ENCODE data around the gene TBX5.

The TBX5 gene

GRCh38 chr12:114406984-114407841 is 1.3 kb upstream of the TBX5 start:
- Histone ChIP-seq H3K27ac (ENCODE audit: low read length, poor library complexity, severe bottlenecking) (no peak overlapping the region), H3K18ac (ENCODE audit: low read depth in 1 of 2, low read length in 2 of 2) (no peak overlapping the region), H3K4me1 (ENCODE audit: control insufficient read depth, insufficient read depth, low read depth, low read length) (peaks cover 10% of the 10 kb centered on the region), H3K23ac (ENCODE audit: low read length in 2 of 2) (no peak overlapping the region), H2BK15ac (ENCODE audit: low read depth, poor library complexity, severe bottlenecking) (no peak overlapping the region), H3K14ac (ENCODE audit: low read length in 2 of 2) (no peak overlapping the region), H2BK5ac (ENCODE audit: low read depth, low read length, poor library complexity, severe bottlenecking) (no peak overlapping the region), H2BK12ac (ENCODE audit: low read length in 2 of 2) (no peak overlapping the region), H4K91ac (ENCODE audit: low read length) (no peak overlapping the region), H3K4ac (ENCODE audit: low read depth in 1 of 2, low read length in 2 of 2) (no peak overlapping the region), H3K9me3 (ENCODE audit: control insufficient read depth, low read length) (no peaks in the 10 kb centered on the region), H2AK5ac (ENCODE audit: low read length, severe bottlenecking) (no peak overlapping the region), H3K4me2 (ENCODE audit: low read length, poor library complexity, severe bottlenecking) (no peak overlapping the region), H3K79me1 (replicated peaks; ENCODE audit: low read length, poor library complexity, severe bottlenecking) (no peaks in the 10 kb centered on the region), H4K8ac (ENCODE audit: low read length) (no peak overlapping the region), H3K36me3 (ENCODE audit: control insufficient read depth in 1 of 2, insufficient read depth in 2 of 2, low read depth in 1 of 2, low read length in 2 of 2) (peaks cover 0 to 3% of the 10 kb centered on the region in 2 experiments), H3K4me3 (ENCODE audit: insufficient read depth in 1 of 2, low read depth in 1 of 2, low read length in 2 of 2) (peak overlapping the region in 1 of 2 experiments; percentile 88), H3K27me3 (ENCODE audit: control insufficient read depth in 1 of 2, insufficient read depth in 1 of 2, low read length in 2 of 2) (peaks cover 3 to 100% of the 10 kb centered on the region in 2 experiments), H2AFZ (ENCODE audit: low read depth, low read length) (no peak overlapping the region), H2BK120ac (ENCODE audit: low read depth, low read length) (no peak overlapping the region), H3K9ac (ENCODE audit: low read length) (peak overlapping the region; percentile 93)
- no peak for DNase-seq
- WGBS, result 16% methylated on average over 12 of the region's 12 CpGs

GRCh38 chr12:114406316-114406983 is 506 bp upstream of the TBX5 start:
- H3K4me3 ChIP-seq (ENCODE audit: insufficient read depth in 1 of 2, low read depth in 1 of 2, low read length in 2 of 2), result peak overlapping the region in 1 of 2 experiments; percentile 88
- H4K91ac ChIP-seq (ENCODE audit: low read length), result no peak overlapping the region
- H3K27ac ChIP-seq (ENCODE audit: low read length, poor library complexity, severe bottlenecking), result no peak overlapping the region
- no peak overlapping the region for H2BK5ac ChIP-seq (ENCODE audit: low read depth, low read length, poor library complexity, severe bottlenecking)
- H2AFZ ChIP-seq (ENCODE audit: low read depth, low read length), result no peak overlapping the region
- H3K27me3 ChIP-seq (ENCODE audit: control insufficient read depth in 1 of 2, insufficient read depth in 1 of 2, low read length in 2 of 2), result peaks cover 3 to 100% of the 10 kb centered on the region in 2 experiments
- no peak overlapping the region for H3K18ac ChIP-seq (ENCODE audit: low read depth in 1 of 2, low read length in 2 of 2)
- no peak overlapping the region for H3K4me2 ChIP-seq (ENCODE audit: low read length, poor library complexity, severe bottlenecking)
- H2AK5ac ChIP-seq (ENCODE audit: low read length, severe bottlenecking), result no peak overlapping the region
- peaks cover 0 to 3% of the 10 kb centered on the region in 2 experiments for H3K36me3 ChIP-seq (ENCODE audit: control insufficient read depth in 1 of 2, insufficient read depth in 2 of 2, low read depth in 1 of 2, low read length in 2 of 2)
- H3K23ac ChIP-seq (ENCODE audit: low read length in 2 of 2), result no peak overlapping the region
- H2BK15ac ChIP-seq (ENCODE audit: low read depth, poor library complexity, severe bottlenecking), result no peak overlapping the region
- no peaks in the 10 kb centered on the region for H3K79me1 ChIP-seq (replicated peaks; ENCODE audit: low read length, poor library complexity, severe bottlenecking)
- H2BK12ac ChIP-seq (ENCODE audit: low read length in 2 of 2), result no peak overlapping the region
- H3K14ac ChIP-seq (ENCODE audit: low read length in 2 of 2), result no peak overlapping the region
- H3K4ac ChIP-seq (ENCODE audit: low read depth in 1 of 2, low read length in 2 of 2), result no peak overlapping the region
- WGBS, result 8% methylated on average over 15 of the region's 24 CpGs
- H3K9ac ChIP-seq (ENCODE audit: low read length), result peak overlapping the region; percentile 93
- no peak for DNase-seq
- no peaks in the 10 kb centered on the region for H3K9me3 ChIP-seq (ENCODE audit: control insufficient read depth, low read length)
- peaks cover 10% of the 10 kb centered on the region for H3K4me1 ChIP-seq (ENCODE audit: control insufficient read depth, insufficient read depth, low read depth, low read length)
- no peak overlapping the region for H2BK120ac ChIP-seq (ENCODE audit: low read depth, low read length)
- H4K8ac ChIP-seq (ENCODE audit: low read length), result no peak overlapping the region

GRCh38 chr12:114404926-114405518 is 922 bp downstream of the TBX5 start:
- H2BK12ac ChIP-seq (ENCODE audit: low read length in 2 of 2), result no peak overlapping the region
- H3K4me1 ChIP-seq (ENCODE audit: control insufficient read depth, insufficient read depth, low read depth, low read length), result peaks cover 10% of the 10 kb centered on the region
- H2AK5ac ChIP-seq (ENCODE audit: low read length, severe bottlenecking), result no peak overlapping the region
- 1% methylated on average over 38 of the region's 38 CpGs for WGBS
- H2BK120ac ChIP-seq (ENCODE audit: low read depth, low read length), result no peak overlapping the region
- H3K18ac ChIP-seq (ENCODE audit: low read depth in 1 of 2, low read length in 2 of 2), result no peak overlapping the region
- no peak overlapping the region for H3K14ac ChIP-seq (ENCODE audit: low read length in 2 of 2)
- peaks cover 0 to 3% of the 10 kb centered on the region in 2 experiments for H3K36me3 ChIP-seq (ENCODE audit: control insufficient read depth in 1 of 2, insufficient read depth in 2 of 2, low read depth in 1 of 2, low read length in 2 of 2)
- no peak overlapping the region for H3K4ac ChIP-seq (ENCODE audit: low read depth in 1 of 2, low read length in 2 of 2)
- no peak overlapping the region for H4K8ac ChIP-seq (ENCODE audit: low read length)
- no peak for DNase-seq
- H4K91ac ChIP-seq (ENCODE audit: low read length), result no peak overlapping the region
- H2AFZ ChIP-seq (ENCODE audit: low read depth, low read length), result no peak overlapping the region
- H3K79me1 ChIP-seq (replicated peaks; ENCODE audit: low read length, poor library complexity, severe bottlenecking), result no peaks in the 10 kb centered on the region
- peak overlapping the region; percentile 93 for H3K9ac ChIP-seq (ENCODE audit: low read length)
- no peak overlapping the region for H2BK15ac ChIP-seq (ENCODE audit: low read depth, poor library complexity, severe bottlenecking)
- H3K27ac ChIP-seq (ENCODE audit: low read length, poor library complexity, severe bottlenecking), result no peak overlapping the region
- H3K27me3 ChIP-seq (ENCODE audit: control insufficient read depth in 1 of 2, insufficient read depth in 1 of 2, low read length in 2 of 2), result peaks cover 3 to 100% of the 10 kb centered on the region in 2 experiments
- H3K9me3 ChIP-seq (ENCODE audit: control insufficient read depth, low read length), result no peaks in the 10 kb centered on the region
- no peak overlapping the region for H3K4me2 ChIP-seq (ENCODE audit: low read length, poor library complexity, severe bottlenecking)
- no peak overlapping the region for H3K23ac ChIP-seq (ENCODE audit: low read length in 2 of 2)
- H3K4me3 ChIP-seq (ENCODE audit: insufficient read depth in 1 of 2, low read depth in 1 of 2, low read length in 2 of 2), result peak overlapping the region in 1 of 2 experiments; percentile 88
- H2BK5ac ChIP-seq (ENCODE audit: low read depth, low read length, poor library complexity, severe bottlenecking), result no peak overlapping the region
